ENCODE data around the gene IPO13.
A peak's percentile ranks its signal among the peaks of the same experiment; 100 is the strongest.

Gene IPO13

DNA sequence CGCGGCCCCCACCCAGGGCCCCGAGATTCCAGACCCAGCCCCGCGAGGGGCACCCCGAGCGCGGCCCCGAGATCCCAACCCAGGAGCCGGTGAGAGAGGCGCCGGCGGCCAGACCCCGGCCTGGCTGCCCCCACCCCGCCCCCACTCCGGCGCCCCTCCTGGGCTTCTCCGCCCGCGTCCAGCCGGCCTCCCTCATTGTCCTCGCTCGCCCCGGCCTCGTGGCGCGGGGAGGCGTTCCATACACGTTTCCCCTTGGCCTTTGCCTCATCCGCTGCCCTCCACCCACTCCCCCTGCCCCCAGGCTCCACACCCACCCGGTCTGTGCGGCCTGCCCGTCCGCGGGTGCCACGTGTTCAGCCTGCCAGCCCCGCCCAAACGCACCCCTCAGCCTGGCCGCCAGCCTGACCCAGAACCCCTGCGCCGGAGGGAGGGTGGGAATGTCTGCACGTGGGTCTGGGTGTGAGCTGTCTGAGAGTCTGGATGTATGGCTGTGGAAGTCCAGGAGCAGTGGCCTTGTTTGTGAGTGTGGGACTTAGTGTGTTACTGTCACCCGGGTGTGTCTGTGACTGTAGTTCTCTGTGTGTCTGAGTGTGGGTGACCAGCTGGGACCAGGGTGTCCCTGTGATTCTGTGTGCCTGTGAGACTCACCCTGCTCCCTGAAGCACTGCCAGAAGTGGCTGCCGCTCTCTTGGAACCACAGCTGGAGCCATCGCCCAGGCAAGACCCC is 32.9 kb downstream of the IPO13 start:
- H3K4ac ChIP-seq (ENCODE audit: low read depth in 1 of 2, low read length in 2 of 2): peak overlapping the region in 1 of 2 experiments; percentile 71
- H2BK5ac ChIP-seq (ENCODE audit: low read depth, low read length, poor library complexity, severe bottlenecking): no peak overlapping the region
- peaks cover 49% of the 10 kb centered on the region for H3K79me1 ChIP-seq (replicated peaks; ENCODE audit: low read length, poor library complexity, severe bottlenecking)
- peaks cover 39 to 65% of the 10 kb centered on the region in 2 experiments for H3K36me3 ChIP-seq (ENCODE audit: control insufficient read depth in 1 of 2, insufficient read depth in 2 of 2, low read depth in 1 of 2, low read length in 2 of 2)
- H2BK15ac ChIP-seq (ENCODE audit: low read depth, poor library complexity, severe bottlenecking): no peak overlapping the region
- H3K9ac ChIP-seq (ENCODE audit: low read length): peak overlapping the region; percentile 85
- peak overlapping the region; percentile 73 to 85 for H3K4me3 ChIP-seq (ENCODE audit: insufficient read depth in 1 of 2, low read depth in 1 of 2, low read length in 2 of 2)
- peak; percentile 58 for DNase-seq
- no peak overlapping the region for H4K8ac ChIP-seq (ENCODE audit: low read length)
- no peak overlapping the region for H3K27ac ChIP-seq (ENCODE audit: low read length, poor library complexity, severe bottlenecking)
- H3K14ac ChIP-seq (ENCODE audit: low read length in 2 of 2): peak overlapping the region in 1 of 2 experiments; percentile 86
- H3K4me1 ChIP-seq (ENCODE audit: control insufficient read depth, insufficient read depth, low read depth, low read length): peaks cover 52% of the 10 kb centered on the region
- H2BK12ac ChIP-seq (ENCODE audit: low read length in 2 of 2): peak overlapping the region in 1 of 2 experiments; percentile 17
- H3K23ac ChIP-seq (ENCODE audit: low read length in 2 of 2): no peak overlapping the region
- WGBS: 4% methylated on average over 45 of the region's 45 CpGs
- peak overlapping the region; percentile 31 for H4K91ac ChIP-seq (ENCODE audit: low read length)
- peak overlapping the region; percentile 48 to 86 for H3K18ac ChIP-seq (ENCODE audit: low read depth in 1 of 2, low read length in 2 of 2)
- peak overlapping the region; percentile 77 for H3K4me2 ChIP-seq (ENCODE audit: low read length, poor library complexity, severe bottlenecking)
- no peaks in the 10 kb centered on the region for H3K27me3 ChIP-seq (ENCODE audit: control insufficient read depth in 1 of 2, insufficient read depth in 1 of 2, low read length in 2 of 2)
- no peak overlapping the region for H2AK5ac ChIP-seq (ENCODE audit: low read length, severe bottlenecking)
- peak overlapping the region; percentile 71 for H2BK120ac ChIP-seq (ENCODE audit: low read depth, low read length)
- H2AFZ ChIP-seq (ENCODE audit: low read depth, low read length): no peak overlapping the region
- H3K9me3 ChIP-seq (ENCODE audit: control insufficient read depth, low read length): no peaks in the 10 kb centered on the region

DNA sequence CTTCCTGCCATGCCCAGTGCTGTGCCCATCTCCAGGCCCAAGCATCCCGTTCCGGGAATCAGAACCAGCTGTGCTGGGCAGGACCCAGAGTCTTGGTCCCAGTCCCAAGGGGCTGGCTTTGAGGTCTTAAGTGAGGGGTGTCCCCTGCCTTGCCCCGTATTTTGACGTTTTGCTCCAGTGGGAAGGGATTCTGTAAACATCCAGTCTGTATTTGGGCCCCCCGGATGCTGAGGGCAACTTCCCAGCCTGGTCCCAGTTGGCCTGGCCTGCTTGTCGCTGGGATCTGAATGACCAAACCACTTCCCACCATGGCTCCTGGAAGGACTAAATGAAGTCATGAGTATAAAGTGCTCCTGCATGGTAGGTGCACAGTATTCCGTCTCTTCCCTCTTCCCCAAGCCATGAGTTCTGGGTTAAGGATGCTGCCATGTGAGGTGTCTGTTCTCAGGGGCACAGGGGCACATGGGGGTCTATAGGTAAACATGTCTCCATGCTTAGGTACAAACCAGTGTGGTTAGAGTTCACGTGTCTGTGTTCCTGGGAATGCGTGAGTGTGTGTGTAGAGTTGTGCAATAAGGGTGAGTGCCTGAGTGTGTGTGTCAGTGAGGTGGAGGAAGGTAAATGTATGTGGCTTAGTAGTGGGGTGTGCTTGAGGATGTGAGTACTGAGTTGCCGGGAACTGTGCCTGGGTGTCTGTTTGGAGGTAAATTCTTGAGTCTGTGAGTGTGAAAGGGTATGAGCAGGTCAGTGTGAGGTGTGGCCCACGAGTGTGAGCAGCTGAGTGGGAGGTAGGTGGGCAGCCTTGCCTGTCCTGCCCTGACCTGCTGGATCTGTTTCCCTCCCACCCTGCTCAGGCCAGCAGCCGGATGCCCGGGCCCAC is 33.7 kb downstream of the IPO13 start:
- 85% methylated on average over 13 of the region's 13 CpGs for WGBS
- Histone ChIP-seq H3K4me3 (ENCODE audit: insufficient read depth in 1 of 2, low read depth in 1 of 2, low read length in 2 of 2) (peak overlapping the region; percentile 73 to 85), H3K9me3 (ENCODE audit: control insufficient read depth, low read length) (no peaks in the 10 kb centered on the region), H2BK120ac (ENCODE audit: low read depth, low read length) (no peak overlapping the region), H2AFZ (ENCODE audit: low read depth, low read length) (no peak overlapping the region), H2BK15ac (ENCODE audit: low read depth, poor library complexity, severe bottlenecking) (no peak overlapping the region), H3K4me1 (ENCODE audit: control insufficient read depth, insufficient read depth, low read depth, low read length) (peaks cover 52% of the 10 kb centered on the region), H3K4me2 (ENCODE audit: low read length, poor library complexity, severe bottlenecking) (peak overlapping the region; percentile 77), H3K9ac (ENCODE audit: low read length) (peak overlapping the region; percentile 85), H4K91ac (ENCODE audit: low read length) (peak overlapping the region; percentile 31), H3K18ac (ENCODE audit: low read depth in 1 of 2, low read length in 2 of 2) (peak overlapping the region in 1 of 2 experiments; percentile 86), H3K4ac (ENCODE audit: low read depth in 1 of 2, low read length in 2 of 2) (peak overlapping the region; percentile 48 to 71), H3K27me3 (ENCODE audit: control insufficient read depth in 1 of 2, insufficient read depth in 1 of 2, low read length in 2 of 2) (no peaks in the 10 kb centered on the region), H2BK12ac (ENCODE audit: low read length in 2 of 2) (peak overlapping the region in 1 of 2 experiments; percentile 22), H3K14ac (ENCODE audit: low read length in 2 of 2) (peak overlapping the region in 1 of 2 experiments; percentile 86), H4K8ac (ENCODE audit: low read length) (no peak overlapping the region), H2AK5ac (ENCODE audit: low read length, severe bottlenecking) (no peak overlapping the region), H3K27ac (ENCODE audit: low read length, poor library complexity, severe bottlenecking) (no peak overlapping the region), H3K79me1 (replicated peaks; ENCODE audit: low read length, poor library complexity, severe bottlenecking) (peaks cover 49% of the 10 kb centered on the region), H3K23ac (ENCODE audit: low read length in 2 of 2) (no peak overlapping the region), H2BK5ac (ENCODE audit: low read depth, low read length, poor library complexity, severe bottlenecking) (no peak overlapping the region), H3K36me3 (ENCODE audit: control insufficient read depth in 1 of 2, insufficient read depth in 2 of 2, low read depth in 1 of 2, low read length in 2 of 2) (peaks cover 45 to 73% of the 10 kb centered on the region in 2 experiments)
- peak; percentile 50 for DNase-seq

DNA sequence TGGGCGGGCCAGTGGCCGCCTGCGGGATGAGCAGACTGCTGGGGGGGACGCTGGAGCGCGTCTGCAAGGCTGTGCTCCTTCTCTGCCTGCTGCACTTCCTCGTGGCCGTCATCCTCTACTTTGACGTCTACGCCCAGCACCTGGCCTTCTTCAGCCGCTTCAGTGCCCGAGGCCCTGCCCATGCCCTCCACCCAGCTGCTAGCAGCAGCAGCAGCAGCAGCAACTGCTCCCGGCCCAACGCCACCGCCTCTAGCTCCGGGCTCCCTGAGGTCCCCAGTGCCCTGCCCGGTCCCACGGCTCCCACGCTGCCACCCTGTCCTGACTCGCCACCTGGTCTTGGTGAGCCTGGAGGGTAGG is 34.4 kb downstream of the IPO13 start:
- H2AK5ac ChIP-seq (ENCODE audit: low read length, severe bottlenecking): no peak overlapping the region

DNA sequence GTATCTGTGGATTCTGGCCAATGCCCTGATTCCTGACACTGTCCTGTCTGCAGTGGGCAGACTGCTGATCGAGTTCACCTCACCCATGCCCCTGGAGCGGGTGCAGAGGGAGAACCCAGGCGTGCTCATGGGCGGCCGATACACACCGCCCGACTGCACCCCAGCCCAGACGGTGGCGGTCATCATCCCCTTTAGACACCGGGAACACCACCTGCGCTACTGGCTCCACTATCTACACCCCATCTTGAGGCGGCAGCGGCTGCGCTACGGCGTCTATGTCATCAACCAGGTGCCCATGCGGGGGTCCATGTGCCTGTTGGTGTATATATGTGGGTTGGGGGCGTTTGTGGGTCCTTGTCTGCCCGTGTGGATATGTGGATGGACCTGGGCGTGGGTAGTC is 34.9 kb downstream of the IPO13 start:
- Histone ChIP-seq H3K14ac (ENCODE audit: low read length in 2 of 2) (no peak overlapping the region), H3K4me2 (ENCODE audit: low read length, poor library complexity, severe bottlenecking) (no peak overlapping the region), H3K9ac (ENCODE audit: low read length) (no peak overlapping the region), H2AK5ac (ENCODE audit: low read length, severe bottlenecking) (no peak overlapping the region), H2AFZ (ENCODE audit: low read depth, low read length) (no peak overlapping the region), H4K8ac (ENCODE audit: low read length) (no peak overlapping the region), H3K18ac (ENCODE audit: low read depth in 1 of 2, low read length in 2 of 2) (no peak overlapping the region), H2BK120ac (ENCODE audit: low read depth, low read length) (no peak overlapping the region), H3K27ac (ENCODE audit: low read length, poor library complexity, severe bottlenecking) (no peak overlapping the region), H3K36me3 (ENCODE audit: control insufficient read depth in 1 of 2, insufficient read depth in 2 of 2, low read depth in 1 of 2, low read length in 2 of 2) (peaks cover 49 to 72% of the 10 kb centered on the region in 2 experiments), H3K9me3 (ENCODE audit: control insufficient read depth, low read length) (no peaks in the 10 kb centered on the region), H2BK15ac (ENCODE audit: low read depth, poor library complexity, severe bottlenecking) (no peak overlapping the region), H3K4me1 (ENCODE audit: control insufficient read depth, insufficient read depth, low read depth, low read length) (peaks cover 42% of the 10 kb centered on the region), H3K23ac (ENCODE audit: low read length in 2 of 2) (no peak overlapping the region), H3K27me3 (ENCODE audit: control insufficient read depth in 1 of 2, insufficient read depth in 1 of 2, low read length in 2 of 2) (no peaks in the 10 kb centered on the region), H3K4ac (ENCODE audit: low read depth in 1 of 2, low read length in 2 of 2) (no peak overlapping the region), H4K91ac (ENCODE audit: low read length) (no peak overlapping the region), H3K79me1 (replicated peaks; ENCODE audit: low read length, poor library complexity, severe bottlenecking) (peaks cover 42% of the 10 kb centered on the region), H3K4me3 (ENCODE audit: insufficient read depth in 1 of 2, low read depth in 1 of 2, low read length in 2 of 2) (no peak overlapping the region), H2BK12ac (ENCODE audit: low read length in 2 of 2) (no peak overlapping the region), H2BK5ac (ENCODE audit: low read depth, low read length, poor library complexity, severe bottlenecking) (no peak overlapping the region)
- DNase-seq: no peak
- WGBS: 97% methylated on average over 14 of the region's 20 CpGs

More for the DNA sequence above, 34.4 kb downstream of the IPO13 start:
- no peak overlapping the region for H3K23ac ChIP-seq (ENCODE audit: low read length in 2 of 2)
- no peak overlapping the region for H3K14ac ChIP-seq (ENCODE audit: low read length in 2 of 2)
- no peak overlapping the region for H2BK5ac ChIP-seq (ENCODE audit: low read depth, low read length, poor library complexity, severe bottlenecking)
- no peak overlapping the region for H3K9ac ChIP-seq (ENCODE audit: low read length)
- no peak overlapping the region for H3K4me2 ChIP-seq (ENCODE audit: low read length, poor library complexity, severe bottlenecking)
- no peaks in the 10 kb centered on the region for H3K9me3 ChIP-seq (ENCODE audit: control insufficient read depth, low read length)
- WGBS: 93% methylated on average over 20 of the region's 20 CpGs
- no peaks in the 10 kb centered on the region for H3K27me3 ChIP-seq (ENCODE audit: control insufficient read depth in 1 of 2, insufficient read depth in 1 of 2, low read length in 2 of 2)
- H3K79me1 ChIP-seq (replicated peaks; ENCODE audit: low read length, poor library complexity, severe bottlenecking): peaks cover 45% of the 10 kb centered on the region
- no peak overlapping the region for H3K27ac ChIP-seq (ENCODE audit: low read length, poor library complexity, severe bottlenecking)
- H4K91ac ChIP-seq (ENCODE audit: low read length): no peak overlapping the region
- H3K4me3 ChIP-seq (ENCODE audit: insufficient read depth in 1 of 2, low read depth in 1 of 2, low read length in 2 of 2): no peak overlapping the region
- H3K4ac ChIP-seq (ENCODE audit: low read depth in 1 of 2, low read length in 2 of 2): peak overlapping the region in 1 of 2 experiments; percentile 48
- H3K4me1 ChIP-seq (ENCODE audit: control insufficient read depth, insufficient read depth, low read depth, low read length): peaks cover 47% of the 10 kb centered on the region
- no peak overlapping the region for H4K8ac ChIP-seq (ENCODE audit: low read length)
- H2BK15ac ChIP-seq (ENCODE audit: low read depth, poor library complexity, severe bottlenecking): no peak overlapping the region
- no peak overlapping the region for H2BK12ac ChIP-seq (ENCODE audit: low read length in 2 of 2)
- peaks cover 49 to 75% of the 10 kb centered on the region in 2 experiments for H3K36me3 ChIP-seq (ENCODE audit: control insufficient read depth in 1 of 2, insufficient read depth in 2 of 2, low read depth in 1 of 2, low read length in 2 of 2)
- H2BK120ac ChIP-seq (ENCODE audit: low read depth, low read length): no peak overlapping the region
- no peak overlapping the region for H2AFZ ChIP-seq (ENCODE audit: low read depth, low read length)
- H3K18ac ChIP-seq (ENCODE audit: low read depth in 1 of 2, low read length in 2 of 2): no peak overlapping the region
- DNase-seq: no peak

Measured in mesenchymal stem cell (in vitro differentiated cells and primary cell).